Measurements from ENCODE around the gene C15orf39.
"Not testable (repeated sequence)": the region's sequence is repeated elsewhere in the genome, so short reads cannot be mapped to it uniquely, and the experiment has no call there.

C15orf39 gene

GRCh38 chr15:75201616-75202250, at the start of gene C15orf39:
C15orf39 (plus strand) TSS chr15:75201882; CDS start chr15:75206049, 4,167 bp downstream.
- no peak for DNase-seq (ENCODE audit: low read depth, low spot score)

- DNase-seq (ENCODE audit: low read depth, low spot score), result no peak
These were observed 49.2 kb upstream of the C15orf39 start for GRCh38 chr15:75152382-75153079.

- DNase-seq (ENCODE audit: low read depth, low spot score), result no peak
These were observed 48.6 kb upstream of the C15orf39 start for GRCh38 chr15:75153087-75153486.

GRCh38 chr15:75153565-75154276, 48.0 kb upstream of the C15orf39 start:
- no peak for DNase-seq (ENCODE audit: low read depth, low spot score)

GRCh38 chr15:75154461-75155062, 47.1 kb upstream of the C15orf39 start:
- no peak for DNase-seq (ENCODE audit: low read depth, low spot score)

- peak; percentile 28 for DNase-seq (ENCODE audit: low read depth, low spot score)
These were observed 45.1 kb upstream of the C15orf39 start for GRCh38 chr15:75156326-75157215.

GRCh38 chr15:75158402-75158801, 43.3 kb upstream of the C15orf39 start:
- no peak for DNase-seq (ENCODE audit: low read depth, low spot score)

- DNase-seq (ENCODE audit: low read depth, low spot score), result no peak
These were observed 42.4 kb upstream of the C15orf39 start for GRCh38 chr15:75159244-75159643.

- no peak for DNase-seq (ENCODE audit: low read depth, low spot score)
These were observed 40.4 kb upstream of the C15orf39 start for GRCh38 chr15:75161106-75161916.

- no peak for DNase-seq (ENCODE audit: low read depth, low spot score)
These were observed 39.7 kb upstream of the C15orf39 start for GRCh38 chr15:75161917-75162414.

GRCh38 chr15:75163150-75163564, 38.5 kb upstream of the C15orf39 start:
- no peak for DNase-seq (ENCODE audit: low read depth, low spot score)

GRCh38 chr15:75164625-75165350, 36.9 kb upstream of the C15orf39 start:
- DNase-seq (ENCODE audit: low read depth, low spot score), result no peak

GRCh38 chr15:75166489-75167063, 35.1 kb upstream of the C15orf39 start:
- DNase-seq (ENCODE audit: low read depth, low spot score), result not testable (repeated sequence)

- DNase-seq (ENCODE audit: low read depth, low spot score), result no peak
These were observed 33.9 kb upstream of the C15orf39 start for GRCh38 chr15:75167588-75168350.

GRCh38 chr15:75168374-75168773, 33.3 kb upstream of the C15orf39 start:
- no peak for DNase-seq (ENCODE audit: low read depth, low spot score)

GRCh38 chr15:75170203-75170602, 31.5 kb upstream of the C15orf39 start:
- DNase-seq (ENCODE audit: low read depth, low spot score), result no peak

- DNase-seq (ENCODE audit: low read depth, low spot score), result no peak
These were observed 30.9 kb upstream of the C15orf39 start for GRCh38 chr15:75170711-75171341.

GRCh38 chr15:75171408-75171807, 30.3 kb upstream of the C15orf39 start:
- DNase-seq (ENCODE audit: low read depth, low spot score), result no peak

Data from iPS DF 19.7 (cell line).